ENCODE measurements around the gene RPL27A.

The RPL27A gene

DNA sequence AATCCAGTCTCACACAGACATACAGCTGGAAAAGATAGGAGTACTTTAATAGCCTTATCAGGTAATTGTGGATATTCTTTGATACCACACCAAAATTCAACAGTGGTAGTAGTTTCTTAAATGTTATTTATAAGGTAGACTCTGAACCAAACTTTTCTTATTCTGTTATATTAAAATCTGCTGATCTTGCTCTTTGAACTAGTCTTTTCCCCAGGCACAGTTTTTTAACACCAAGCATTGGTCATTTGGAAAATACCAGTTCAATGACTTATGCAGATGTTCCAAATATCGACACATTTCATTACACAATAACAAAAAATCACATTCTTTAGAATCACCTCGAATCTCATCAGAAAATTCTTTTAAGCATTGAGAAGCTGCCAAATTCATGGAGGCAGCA lies 7.7 kb upstream of the RPL27A start:
- no peak for DNase-seq (ENCODE audit: low read depth)

DNA sequence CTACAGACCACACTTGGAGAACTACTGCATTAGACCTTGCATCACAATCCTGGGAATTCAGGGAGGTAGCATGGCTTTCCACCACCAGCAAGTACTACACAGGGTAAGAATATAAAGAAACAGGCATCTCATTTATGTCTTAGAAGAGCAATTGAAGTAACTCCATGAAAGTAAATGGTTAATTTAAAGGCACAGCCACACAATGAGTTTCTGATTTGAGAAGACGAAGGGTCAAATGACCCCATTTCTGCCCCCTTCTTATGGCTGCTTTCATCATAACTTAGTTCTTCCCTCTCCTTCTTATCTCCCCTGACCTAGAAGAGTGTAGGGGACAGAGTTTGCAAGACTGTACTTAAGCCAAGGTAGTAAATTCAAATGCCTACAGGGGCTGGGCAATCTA lies 6.1 kb upstream of the RPL27A start:
- no peak for DNase-seq (ENCODE audit: low read depth)

DNA sequence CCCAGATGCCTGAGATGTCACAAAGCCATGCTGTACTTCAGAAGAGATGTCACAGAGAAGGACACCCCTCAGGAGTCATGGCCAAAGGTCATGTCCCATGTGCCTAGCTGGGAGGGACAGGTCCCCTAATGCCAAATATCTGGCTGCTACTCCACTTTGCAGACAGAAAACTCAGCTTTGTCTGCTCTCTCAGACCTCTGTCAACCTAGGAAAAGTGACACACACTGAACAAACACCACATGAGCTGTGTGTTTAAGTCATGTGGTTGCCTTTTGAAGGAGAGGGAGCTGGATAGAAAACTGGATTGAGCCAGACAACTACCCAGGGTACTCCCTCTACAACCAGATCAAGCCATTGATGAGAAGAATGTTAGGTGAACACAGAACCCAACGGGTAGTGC lies 3.6 kb upstream of the RPL27A start:
- DNase-seq (ENCODE audit: low read depth), result no peak

DNA sequence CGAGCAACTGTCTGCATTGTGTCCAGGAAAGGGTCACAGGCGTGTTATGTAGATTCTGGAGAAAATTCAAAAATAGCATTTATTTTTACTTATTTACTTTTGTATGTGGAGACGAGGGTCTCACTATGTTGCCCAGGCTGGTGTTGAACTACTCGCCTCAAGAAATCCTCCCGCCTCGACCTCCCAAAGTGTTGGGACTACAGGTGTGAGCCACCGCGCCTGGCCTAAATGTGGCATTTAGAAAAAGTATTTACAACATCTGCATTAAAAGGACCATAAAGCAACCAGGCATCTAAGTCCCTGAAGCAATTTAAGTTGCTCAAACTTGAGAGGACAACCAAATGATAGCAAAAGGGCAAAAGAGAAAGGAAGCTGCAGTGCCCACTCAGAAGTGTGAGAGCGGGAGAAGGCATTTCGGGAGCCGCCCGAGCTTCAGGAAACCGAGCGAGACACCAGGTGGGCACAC lies 722 bp upstream of the RPL27A start:
- no peak for DNase-seq (ENCODE audit: low read depth)

DNA sequence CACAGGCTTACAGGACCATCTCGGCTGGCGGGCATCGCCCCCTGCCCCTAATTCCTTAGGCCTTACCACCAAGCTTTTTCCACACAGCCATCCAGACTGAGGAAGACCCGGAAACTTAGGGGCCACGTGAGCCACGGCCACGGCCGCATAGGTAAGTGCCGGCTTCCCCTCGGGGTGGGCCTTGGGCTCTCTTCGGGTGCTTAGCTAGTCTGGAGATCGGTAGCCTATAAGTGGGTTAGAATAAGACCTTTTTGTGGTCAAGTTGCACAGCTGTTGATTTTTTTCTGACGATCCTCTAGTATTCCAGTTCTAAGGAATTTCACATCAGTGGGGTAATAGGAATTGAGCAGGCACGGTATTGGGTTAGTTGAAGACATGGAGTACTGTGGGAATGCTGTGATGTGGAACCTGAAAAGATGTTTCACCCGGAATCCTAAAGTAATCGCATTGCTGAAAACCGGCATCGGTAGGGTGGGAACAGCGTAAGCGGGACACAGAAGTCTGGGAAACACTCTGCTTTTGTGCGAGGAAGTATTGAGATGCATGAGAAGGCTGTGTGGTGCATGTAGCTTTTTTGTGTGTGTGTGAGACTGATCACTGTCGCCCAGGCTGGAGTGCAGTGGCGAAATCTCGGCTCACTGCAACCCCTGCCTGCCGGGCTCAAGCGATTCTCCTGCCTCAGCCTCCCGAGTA lies 669 bp downstream of the RPL27A start:
- DNase-seq (ENCODE audit: low read depth), result no peak

DNA sequence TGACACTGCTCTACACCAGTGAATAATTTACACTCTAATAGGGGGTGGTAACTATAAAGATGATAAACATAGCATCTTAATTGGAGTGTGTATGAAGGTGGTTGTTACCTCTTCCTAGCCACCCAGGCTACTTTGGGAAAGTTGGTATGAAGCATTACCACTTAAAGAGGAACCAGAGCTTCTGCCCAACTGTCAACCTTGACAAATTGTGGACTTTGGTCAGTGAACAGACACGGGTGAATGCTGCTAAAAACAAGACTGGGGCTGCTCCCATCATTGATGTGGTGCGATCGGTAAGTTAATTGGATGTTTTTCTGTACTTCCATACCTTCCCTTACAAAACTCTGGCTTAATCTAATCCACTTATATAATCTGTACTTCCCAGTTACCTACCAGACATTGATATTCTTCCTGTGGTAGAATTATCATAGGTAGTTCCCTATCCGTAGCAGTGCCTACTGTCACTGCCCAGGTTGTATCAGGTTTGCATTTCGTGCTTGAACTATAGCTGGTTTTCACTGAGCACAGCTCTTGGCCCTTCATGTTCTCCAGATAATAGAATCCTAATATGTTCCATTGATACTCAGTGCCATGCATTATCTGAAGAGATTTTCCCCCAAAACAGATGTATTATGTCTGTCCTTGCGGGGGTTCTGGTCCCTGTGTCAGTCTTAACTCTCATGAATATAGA lies 2.2 kb downstream of the RPL27A start:
- no peak for DNase-seq (ENCODE audit: low read depth)

DNA sequence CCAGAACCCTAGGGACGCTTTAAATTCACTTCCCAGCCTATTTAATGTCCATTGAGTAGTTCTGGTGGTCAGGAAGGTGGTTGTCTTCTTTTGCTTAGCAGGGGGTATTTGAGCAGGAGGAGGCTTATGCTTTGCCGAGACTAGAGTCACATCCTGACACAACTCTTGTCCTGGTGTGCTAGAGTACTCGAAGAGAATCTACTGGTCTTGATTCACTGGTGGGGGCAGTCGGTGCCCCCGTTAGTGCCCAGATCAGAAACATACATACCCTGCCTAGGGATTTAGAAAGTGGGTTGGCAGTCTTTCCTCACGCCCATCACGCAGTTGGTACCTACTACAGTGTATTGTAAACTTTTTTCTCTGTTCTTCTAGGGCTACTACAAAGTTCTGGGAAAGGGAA lies 2.7 kb downstream of the RPL27A start:
- no peak for DNase-seq (ENCODE audit: low read depth)

DNA sequence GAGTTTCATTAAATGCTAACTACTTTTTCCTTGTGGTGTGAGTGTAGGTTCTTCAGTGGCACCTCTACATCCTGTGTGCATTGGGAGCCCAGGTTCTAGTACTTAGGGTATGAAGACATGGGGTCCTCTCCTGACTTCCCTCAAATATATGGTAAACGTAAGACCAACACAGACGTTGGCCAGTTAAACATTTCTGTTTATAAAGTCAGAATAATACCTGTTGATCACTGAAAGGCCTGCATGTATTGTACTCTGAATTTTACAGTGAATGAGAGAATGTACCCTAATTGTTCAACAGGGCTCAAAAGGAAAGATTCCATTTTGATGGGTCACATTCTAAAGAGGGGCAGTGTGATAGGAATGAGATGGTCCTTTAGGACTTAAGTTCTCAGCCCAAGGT lies 3.2 kb downstream of the RPL27A start:
- no peak for DNase-seq (ENCODE audit: low read depth)

DNA sequence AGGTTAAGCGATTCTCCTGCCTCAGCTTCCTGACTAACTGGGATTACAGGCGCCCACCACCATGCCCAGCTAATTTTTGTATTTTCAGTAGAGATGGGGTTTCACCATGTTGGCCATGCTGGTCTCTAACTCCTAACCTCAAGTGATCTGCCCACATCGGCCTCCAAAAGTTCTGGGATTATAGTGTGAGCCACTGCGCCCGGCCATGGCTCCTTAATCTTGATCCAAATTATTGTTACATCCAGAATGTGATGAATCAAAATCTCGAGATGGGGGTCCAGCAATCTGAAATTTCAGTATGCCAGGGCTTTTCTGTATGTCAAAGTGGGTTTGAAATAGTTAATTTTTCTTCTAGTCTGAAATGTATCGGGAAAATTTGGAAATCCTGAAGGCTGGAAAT lies 3.7 kb downstream of the RPL27A start:
- DNase-seq (ENCODE audit: low read depth), result no peak

DNA sequence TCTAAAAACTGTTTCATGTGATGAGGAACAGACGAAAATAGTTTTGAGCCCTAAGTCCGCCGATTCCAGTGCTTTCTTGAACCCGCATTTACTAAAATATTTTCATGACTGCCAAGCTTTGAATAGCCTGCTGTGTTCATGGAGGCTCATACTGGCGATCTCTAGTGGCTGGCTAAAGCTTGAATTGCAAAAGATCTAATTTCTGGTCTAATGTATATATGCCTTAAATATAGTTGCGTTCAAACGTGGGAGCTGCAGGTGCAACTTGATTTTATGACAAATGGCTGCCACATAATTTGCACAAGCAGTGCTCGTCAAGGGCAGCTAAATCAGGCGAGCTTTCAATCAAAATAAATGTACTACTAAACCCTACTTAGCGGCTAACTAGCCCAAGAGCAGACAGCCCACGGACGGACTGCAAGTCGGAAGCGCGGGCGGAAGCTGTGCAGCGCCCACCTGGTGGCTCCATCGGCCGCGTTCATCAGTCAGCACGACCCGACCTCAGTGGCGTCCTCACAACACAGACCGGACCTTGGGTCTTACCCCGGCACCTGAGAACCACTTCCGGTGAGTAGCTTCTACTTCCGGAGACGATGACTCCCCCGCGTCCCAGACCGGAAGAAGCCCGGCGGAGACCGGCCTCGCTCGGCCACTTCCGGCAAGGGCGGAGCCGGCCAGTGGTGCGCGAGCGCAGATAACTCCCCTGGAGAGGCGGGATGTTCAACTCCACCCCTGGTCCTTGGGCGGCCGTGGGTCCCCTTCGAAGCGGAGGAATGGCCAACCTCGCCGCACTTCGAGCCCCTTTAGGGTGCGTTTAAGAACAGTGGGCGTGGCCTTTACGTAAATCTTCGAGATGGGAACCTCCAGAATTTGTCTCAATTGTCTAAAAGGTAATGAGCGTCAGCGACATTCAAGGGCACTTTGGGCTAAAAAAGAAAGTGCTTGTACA lies 6.1 kb downstream of the RPL27A start:
- peak; percentile 89 for DNase-seq (ENCODE audit: low read depth)

DNA sequence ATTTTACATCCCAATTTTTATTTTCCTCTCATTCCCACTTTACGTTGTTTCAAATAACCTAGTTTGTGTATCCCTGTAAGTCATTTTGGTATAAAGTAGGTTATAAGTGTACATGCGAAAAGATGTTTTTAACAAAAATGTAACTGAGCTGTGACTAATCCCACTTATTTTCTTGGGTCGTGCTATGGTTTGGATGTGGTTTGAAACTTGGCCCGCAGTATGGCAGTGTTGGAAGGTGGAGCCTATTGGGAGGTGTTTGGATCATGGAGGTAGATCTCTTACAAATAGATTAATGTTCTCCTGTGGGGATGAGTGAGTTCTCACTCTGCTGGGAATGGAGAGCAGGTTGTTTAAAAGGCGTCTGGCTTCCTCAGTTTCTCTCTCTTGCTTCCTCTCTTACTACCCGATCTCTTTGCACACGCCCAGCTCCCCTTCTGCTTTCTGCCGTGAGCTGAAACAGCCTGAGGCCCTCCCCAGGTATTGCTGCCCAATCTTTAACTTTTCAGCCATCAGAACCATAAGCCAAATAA lies 7.2 kb downstream of the RPL27A start:
- no peak for DNase-seq (ENCODE audit: low read depth)

DNA sequence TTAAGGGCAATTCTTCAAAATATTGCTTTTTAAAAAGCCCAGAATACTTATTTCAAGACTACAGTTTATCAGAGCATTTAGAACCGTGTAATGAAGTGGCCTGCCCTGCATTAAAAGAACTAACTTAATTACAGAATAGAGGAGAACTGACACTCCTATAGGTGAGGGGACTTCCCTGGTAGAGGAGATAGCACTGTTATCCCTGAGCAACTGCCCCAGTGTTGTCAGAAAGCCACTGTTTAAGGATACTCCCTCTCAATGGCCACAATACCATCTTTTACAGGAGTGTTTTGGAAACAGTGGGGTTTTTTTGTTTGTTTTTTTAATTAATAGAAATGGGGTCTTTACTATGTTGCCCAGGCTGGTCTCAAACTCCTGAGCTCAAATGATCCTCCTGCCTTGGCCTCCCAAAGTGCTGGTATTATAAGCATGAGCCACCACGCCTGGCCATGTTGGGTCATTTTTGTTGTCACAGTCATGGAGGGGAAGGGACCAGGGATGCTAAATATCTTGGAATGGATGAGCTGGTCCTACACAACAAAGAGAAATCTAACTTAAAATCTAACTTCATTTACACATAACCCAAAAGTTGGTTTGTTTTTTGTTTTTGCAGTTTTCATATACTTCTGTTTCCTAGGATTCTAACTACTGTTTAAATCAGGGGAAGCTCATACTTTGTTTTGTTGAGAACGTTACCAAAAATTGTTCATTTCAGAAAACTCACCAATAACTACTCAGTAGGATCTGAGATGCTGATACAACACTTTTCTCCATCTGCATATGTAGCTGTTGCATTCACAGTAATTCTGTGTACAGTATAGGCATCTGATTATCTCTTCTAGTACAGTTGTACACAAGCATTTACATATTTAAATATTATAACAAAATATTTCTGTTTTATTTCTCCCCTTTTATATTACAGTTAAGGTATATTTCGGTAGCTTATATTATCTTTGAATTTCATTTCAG lies 8.1 kb downstream of the RPL27A start:
- DNase-seq (ENCODE audit: low read depth), result no peak

DNA sequence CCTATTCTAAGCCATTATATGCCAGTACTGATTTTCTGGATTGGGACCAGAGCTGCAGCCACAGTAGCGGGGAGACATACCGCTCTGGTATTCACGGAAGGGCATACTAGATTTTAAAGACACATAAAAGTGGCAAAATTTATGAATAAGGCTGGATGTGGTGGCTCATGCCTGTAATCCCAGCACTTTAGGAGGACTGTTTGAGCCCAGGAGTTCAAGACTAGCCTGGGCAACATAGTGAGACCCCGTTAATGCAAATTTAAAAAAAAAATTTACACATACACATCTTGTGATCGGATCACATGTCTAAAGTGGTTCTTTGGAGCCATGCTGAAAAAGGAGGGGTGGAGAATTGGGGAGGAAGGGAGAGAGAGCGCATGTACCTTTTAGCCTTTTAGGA lies 9.0 kb downstream of the RPL27A start:
- DNase-seq (ENCODE audit: low read depth), result no peak

DNA sequence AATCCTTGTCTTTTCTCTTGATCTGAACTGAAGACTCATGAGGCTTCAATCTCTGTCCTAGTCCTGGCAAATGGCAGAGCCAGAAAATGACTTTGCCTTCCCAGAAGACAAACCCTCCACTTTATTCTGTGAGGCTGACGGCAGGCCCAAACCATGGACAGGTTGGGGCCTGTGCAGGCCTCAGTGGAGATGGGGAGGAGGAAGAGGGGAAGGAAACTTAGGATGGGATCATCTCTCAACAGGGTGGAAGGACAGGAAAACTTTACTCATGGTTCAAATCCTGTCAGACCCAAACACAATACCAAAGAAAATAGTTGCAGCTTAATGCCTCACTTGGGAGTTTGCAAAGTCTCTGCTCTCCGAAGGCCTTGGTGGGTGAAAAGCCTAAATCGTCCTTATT lies 9.8 kb downstream of the RPL27A start:
- DNase-seq (ENCODE audit: low read depth), result no peak

DNA sequence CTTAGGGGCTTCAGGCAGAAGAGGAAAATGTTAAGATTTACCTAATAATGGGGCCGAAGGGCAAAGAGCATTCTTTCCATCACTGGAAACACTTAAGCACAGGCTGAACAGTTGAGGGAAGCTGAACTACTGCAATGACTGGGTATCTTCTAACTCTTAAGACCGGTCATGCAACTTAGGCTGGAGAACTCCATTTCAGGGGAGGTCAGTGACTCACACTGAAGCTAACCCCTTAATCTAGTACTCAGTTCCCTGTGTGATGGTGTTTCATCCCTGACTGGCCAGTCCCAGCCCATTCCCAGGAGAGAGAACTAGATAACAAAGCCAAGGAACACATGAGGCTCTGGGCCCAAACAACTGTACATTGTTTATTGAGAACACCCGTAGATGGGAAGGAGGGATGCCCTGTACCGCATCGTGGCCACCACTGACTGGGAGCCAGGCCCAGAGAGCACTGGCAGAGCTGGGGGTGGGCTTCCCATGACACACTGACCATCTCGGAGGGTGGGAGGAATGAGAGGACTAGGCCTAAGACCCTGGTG lies 10.5 kb downstream of the RPL27A start:
- peak; percentile 76 for DNase-seq (ENCODE audit: low read depth)

DNA sequence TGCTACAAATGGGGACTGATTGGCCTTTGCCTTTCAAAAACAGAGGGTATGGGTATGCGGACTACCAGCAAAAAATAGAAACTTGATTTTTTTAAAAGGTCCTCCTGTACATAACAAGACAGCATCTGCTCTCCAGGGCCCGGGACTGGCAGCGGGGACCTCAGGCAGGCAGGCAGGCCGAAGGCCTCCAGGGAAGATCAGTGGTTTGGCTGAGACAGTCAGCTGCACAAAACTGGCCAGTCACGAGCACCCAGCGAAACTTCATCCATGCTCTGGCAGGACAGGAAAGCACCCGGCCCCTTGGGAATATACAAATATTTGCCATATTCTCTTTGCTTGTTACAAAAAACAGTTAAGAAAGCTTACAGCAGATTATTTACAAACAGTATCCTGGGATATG lies 11.0 kb downstream of the RPL27A start:
- no peak for DNase-seq (ENCODE audit: low read depth)

DNA sequence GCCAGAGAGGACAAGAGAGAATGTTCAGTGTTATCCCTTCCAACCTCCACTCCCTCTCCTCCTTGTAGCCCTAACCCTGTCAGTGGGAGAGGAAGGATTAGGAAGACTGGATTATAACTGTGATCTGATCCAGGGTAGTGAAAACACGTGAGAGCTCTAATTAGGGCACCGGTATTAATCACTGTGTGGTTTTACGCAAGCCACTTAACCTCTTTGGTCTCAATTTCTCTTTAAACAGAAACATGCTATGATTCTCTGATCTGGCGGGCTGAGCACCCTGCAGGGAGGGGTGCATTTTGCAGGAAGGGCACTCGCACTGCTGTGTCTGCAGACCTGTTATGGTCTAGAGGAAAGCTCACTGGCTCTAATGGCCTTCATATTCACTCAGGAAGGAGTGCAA lies 11.5 kb downstream of the RPL27A start:
- DNase-seq (ENCODE audit: low read depth), result no peak

DNA sequence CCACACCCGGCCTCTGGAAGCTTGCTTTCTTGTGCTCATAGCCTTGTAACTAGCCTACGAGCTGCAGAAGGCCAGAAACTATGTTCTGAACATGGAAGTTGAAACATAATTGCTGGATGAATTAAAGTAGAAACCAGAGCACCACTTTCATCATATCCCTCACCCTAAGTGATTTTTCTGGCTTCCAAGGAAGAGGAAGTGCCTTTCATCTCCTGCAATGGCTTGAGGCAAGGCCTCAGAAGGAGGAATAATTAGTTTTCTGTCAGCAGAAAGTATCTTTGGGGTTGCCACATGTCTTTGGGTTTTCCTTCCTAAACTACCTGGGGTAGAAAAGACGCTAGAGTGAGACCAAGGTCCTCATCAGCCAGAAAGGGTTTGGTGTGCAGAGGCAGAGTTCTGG lies 14.5 kb downstream of the RPL27A start:
- DNase-seq (ENCODE audit: low read depth), result no peak

DNA sequence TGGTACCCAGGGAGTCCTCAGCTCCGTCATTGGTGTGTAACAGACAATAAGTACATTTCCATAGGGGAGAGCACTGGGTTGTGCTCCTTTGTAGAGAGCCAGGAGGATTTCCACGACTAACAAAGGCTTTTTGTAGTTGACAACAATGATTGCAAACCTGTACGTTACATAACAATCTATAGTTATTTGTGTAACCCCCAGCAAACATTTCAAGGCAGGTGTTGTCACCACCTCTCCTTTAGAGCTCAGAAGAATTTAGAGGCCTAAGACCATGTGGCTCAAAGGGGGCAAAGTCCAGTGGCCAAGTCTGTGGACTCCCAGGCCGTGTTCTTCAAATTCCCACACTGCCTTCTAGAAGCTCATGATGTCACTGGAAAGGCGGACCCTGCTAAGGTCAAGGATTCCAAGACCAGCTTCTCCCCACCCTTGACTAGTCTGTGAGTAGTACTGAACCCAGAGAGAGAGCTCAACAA lies 15.8 kb downstream of the RPL27A start:
- no peak for DNase-seq (ENCODE audit: low read depth)

DNA sequence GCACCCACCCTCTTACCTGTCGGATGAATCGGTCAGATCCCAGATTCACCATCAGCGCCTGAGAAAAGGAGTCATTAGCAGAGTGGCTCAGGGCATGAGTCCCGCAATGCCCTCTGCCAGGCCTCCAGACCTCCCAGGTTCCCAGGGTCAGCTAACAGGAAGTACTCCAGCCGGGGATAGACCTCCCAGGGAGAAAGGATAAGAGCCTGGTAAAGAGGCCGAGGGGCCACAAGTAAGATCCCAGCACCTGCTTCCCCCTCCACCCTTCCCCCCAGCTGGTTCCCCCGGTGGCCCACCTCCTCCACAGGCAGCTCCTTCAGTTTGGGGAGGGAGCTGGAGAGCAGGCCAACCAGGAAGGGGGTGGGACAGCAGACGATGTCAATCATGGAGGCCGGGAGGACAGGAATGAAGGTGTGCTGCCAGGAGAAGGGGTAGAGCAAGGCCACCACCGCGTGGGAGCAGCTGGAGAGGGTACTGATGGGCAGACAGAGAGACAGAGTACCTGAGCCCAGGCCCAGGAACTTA lies 16.4 kb downstream of the RPL27A start:
- DNase-seq (ENCODE audit: low read depth), result no peak

DNA sequence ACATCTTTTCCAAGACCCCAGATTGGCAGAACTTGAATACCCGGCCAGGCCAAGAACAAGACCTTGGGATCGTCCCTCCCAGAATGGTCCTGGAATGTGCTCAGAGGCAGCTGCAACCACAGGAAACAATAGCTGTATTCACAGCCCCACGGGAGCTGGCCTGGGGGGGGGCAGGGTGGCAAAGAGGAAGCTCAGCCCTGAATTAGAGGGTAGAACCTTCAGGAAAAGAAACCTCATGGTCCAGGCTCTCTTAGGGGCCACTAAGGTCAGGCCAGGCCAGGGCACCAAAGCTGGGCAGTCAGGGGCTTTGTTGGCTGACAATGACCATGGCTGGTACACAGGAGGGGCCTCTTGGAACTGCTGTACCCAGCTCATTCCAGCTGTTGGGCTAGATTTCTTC lies 17.3 kb downstream of the RPL27A start:
- no peak for DNase-seq (ENCODE audit: low read depth)

All from stromal cell of bone marrow (primary cell).